ENCODE measurements around the gene PLEKHG7.

GRCh38 chr12:92803903-92804302, 101.1 kb downstream of the PLEKHG7 start:
- TF ChIP-seq ELF4 (IDR thresholded peaks at IDR 0.05) (no peak), L3MBTL2 (conservative IDR thresholded peaks at IDR 0.05) (no peak), TARDBP (IDR thresholded peaks at IDR 0.05) (no peak), CTBP1 (IDR thresholded peaks at IDR 0.05; ENCODE audit: borderline replicate concordance) (no peak)
- TF ChIP-seq, protein P1, sequence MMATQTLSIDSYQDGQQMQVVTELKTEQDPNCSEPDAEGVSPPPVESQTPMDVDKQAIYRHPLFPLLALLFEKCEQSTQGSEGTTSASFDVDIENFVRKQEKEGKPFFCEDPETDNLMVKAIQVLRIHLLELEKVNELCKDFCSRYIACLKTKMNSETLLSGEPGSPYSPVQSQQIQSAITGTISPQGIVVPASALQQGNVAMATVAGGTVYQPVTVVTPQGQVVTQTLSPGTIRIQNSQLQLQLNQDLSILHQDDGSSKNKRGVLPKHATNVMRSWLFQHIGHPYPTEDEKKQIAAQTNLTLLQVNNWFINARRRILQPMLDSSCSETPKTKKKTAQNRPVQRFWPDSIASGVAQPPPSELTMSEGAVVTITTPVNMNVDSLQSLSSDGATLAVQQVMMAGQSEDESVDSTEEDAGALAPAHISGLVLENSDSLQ (IDR thresholded peaks at IDR 0.05) = no peak
